ENCODE measurements around the gene ADRA1B. TPM values are rescaled to one million over a fixed set of nuclear protein-coding genes. Genes with fewer than 3 reads are reported as not detected.

ADRA1B gene
- total and polyA plus RNA-seq, 10 of the 15 experiments (the other 5 are each of a cell fraction or from before 2014, with no cell fraction given) = 0.04 TPM; not detected in 9

DNA sequence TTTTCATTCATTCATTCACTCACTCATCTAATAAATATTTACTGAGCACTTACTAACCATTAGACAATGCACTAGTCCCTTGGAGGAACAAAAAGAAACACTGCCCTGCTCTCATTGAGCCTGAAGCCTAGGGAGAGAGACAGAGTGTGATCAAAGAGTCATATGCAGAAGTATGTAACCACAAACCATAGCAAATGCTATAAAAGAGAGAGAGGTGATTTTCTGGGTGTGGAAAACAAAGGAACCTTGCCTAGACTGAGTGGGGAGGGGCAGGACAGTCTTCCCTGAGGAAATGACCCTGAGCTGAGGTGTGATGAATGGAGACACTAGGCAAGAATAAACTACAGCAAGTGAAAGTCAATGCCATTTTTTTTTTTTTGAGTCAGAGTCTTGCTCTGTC lies 10.8 kb upstream of the ADRA1B start:
- SMC1A ChIA-PET (ENCODE audit: uncharacterized antibody, unreplicated experiment) = no interaction called here
- DNase-seq (ENCODE audit: low read depth, low spot score) = no peak
- no peak for TF ChIP-seq JUNB (IDR thresholded peaks at IDR 0.05)
- TF ChIP-seq, protein P1, sequence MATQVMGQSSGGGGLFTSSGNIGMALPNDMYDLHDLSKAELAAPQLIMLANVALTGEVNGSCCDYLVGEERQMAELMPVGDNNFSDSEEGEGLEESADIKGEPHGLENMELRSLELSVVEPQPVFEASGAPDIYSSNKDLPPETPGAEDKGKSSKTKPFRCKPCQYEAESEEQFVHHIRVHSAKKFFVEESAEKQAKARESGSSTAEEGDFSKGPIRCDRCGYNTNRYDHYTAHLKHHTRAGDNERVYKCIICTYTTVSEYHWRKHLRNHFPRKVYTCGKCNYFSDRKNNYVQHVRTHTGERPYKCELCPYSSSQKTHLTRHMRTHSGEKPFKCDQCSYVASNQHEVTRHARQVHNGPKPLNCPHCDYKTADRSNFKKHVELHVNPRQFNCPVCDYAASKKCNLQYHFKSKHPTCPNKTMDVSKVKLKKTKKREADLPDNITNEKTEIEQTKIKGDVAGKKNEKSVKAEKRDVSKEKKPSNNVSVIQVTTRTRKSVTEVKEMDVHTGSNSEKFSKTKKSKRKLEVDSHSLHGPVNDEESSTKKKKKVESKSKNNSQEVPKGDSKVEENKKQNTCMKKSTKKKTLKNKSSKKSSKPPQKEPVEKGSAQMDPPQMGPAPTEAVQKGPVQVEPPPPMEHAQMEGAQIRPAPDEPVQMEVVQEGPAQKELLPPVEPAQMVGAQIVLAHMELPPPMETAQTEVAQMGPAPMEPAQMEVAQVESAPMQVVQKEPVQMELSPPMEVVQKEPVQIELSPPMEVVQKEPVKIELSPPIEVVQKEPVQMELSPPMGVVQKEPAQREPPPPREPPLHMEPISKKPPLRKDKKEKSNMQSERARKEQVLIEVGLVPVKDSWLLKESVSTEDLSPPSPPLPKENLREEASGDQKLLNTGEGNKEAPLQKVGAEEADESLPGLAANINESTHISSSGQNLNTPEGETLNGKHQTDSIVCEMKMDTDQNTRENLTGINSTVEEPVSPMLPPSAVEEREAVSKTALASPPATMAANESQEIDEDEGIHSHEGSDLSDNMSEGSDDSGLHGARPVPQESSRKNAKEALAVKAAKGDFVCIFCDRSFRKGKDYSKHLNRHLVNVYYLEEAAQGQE (IDR thresholded peaks at IDR 0.05; ENCODE audit: low read depth, low read length) = no peak
- peak; percentile 35 to 53; a peak in 2 of 4 replicates for TF ChIP-seq IKZF2 (IDR thresholded peaks at IDR 0.05)
- TF ChIP-seq, protein P2, sequence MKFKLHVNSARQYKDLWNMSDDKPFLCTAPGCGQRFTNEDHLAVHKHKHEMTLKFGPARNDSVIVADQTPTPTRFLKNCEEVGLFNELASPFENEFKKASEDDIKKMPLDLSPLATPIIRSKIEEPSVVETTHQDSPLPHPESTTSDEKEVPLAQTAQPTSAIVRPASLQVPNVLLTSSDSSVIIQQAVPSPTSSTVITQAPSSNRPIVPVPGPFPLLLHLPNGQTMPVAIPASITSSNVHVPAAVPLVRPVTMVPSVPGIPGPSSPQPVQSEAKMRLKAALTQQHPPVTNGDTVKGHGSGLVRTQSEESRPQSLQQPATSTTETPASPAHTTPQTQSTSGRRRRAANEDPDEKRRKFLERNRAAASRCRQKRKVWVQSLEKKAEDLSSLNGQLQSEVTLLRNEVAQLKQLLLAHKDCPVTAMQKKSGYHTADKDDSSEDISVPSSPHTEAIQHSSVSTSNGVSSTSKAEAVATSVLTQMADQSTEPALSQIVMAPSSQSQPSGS (IDR thresholded peaks at IDR 0.05; ENCODE audit: low read length) = no peak
- TF ChIP-seq TCF12 (IDR thresholded peaks at IDR 0.05; ENCODE audit: low read depth, low read length) = no peak
- 0 out of 2 replicates have a peak, but pooled peaks have one; percentile 24 for TF ChIP-seq IKZF1 (conservative IDR thresholded peaks at IDR 0.05)
- TF ChIP-seq ZNF24 (IDR thresholded peaks at IDR 0.05) = peak; percentile 86
- TF ChIP-seq STAT1 (conservative IDR thresholded peaks at IDR 0.05) = no peak
- TF ChIP-seq RUNX3 (IDR thresholded peaks at IDR 0.05; ENCODE audit: low read length) = peak; percentile 54
- H3K79me2 ChIP-seq (ENCODE audit: control insufficient read depth, insufficient read depth, low read length) = no peaks in the 10 kb centered on the region
- H3K27me3 ChIP-seq (replicated peaks in 1 of 2; ENCODE audit: control insufficient read depth in 2 of 2, insufficient read depth in 2 of 2, low read length in 1 of 2) = no peaks in the 10 kb centered on the region; a peak in 1 of 4 replicates
- no peaks in the 10 kb centered on the region for H3K4me1 ChIP-seq (ENCODE audit: control insufficient read depth, insufficient read depth, low read length)
- no peak for FAIRE-seq
- RAD21 ChIA-PET (ENCODE audit: unreplicated experiment) = no interaction called here
- no peak overlapping the region for H2AFZ ChIP-seq (ENCODE audit: control insufficient read depth, low read depth, low read length)
- no peak overlapping the region for H3K9ac ChIP-seq (ENCODE audit: control insufficient read depth, insufficient read depth, low read length)
- H3K27ac ChIP-seq (ENCODE audit: control insufficient read depth, insufficient read depth) = no peak overlapping the region
- BruUV-seq (replicated peaks) = no TSS peak
- H3K36me3 ChIP-seq (ENCODE audit: control insufficient read depth in 2 of 2, insufficient read depth in 2 of 2, low read length in 1 of 2) = no peaks in the 10 kb centered on the region
- intact Hi-C loops (cut with micrococcal nuclease; ENCODE audit: unreplicated experiment) (no loop called here), in situ Hi-C loops (cut with MboI) (no loop called here)
- POLR2A ChIA-PET = no interaction called here
- ATAC-seq = peak; percentile 85
- H3K4me3 ChIP-seq = no peak overlapping the region
- no peak overlapping the region for H3K4me2 ChIP-seq (ENCODE audit: control insufficient read depth, insufficient read depth)
- H4K20me1 ChIP-seq (ENCODE audit: control insufficient read depth, insufficient read depth) = no peaks in the 10 kb centered on the region
- CTCF ChIA-PET = no interaction called here
- no peaks in the 10 kb centered on the region for H3K9me3 ChIP-seq (replicated peaks; ENCODE audit: control insufficient read depth, insufficient read depth, low read length)
